GM21526 (cell line): ENCODE results near the gene BPIFB4.

Source experiments
- ATAC-seq: cut with Tn5 transposase; IDR thresholded peaks from one replicate; pipeline ENCODE4 v1.9.1; 2021; ENCODE audit warnings: moderate library complexity; ENCODE audit not compliant: unreplicated experiment, low FRiP score

Gene BPIFB4

DNA sequence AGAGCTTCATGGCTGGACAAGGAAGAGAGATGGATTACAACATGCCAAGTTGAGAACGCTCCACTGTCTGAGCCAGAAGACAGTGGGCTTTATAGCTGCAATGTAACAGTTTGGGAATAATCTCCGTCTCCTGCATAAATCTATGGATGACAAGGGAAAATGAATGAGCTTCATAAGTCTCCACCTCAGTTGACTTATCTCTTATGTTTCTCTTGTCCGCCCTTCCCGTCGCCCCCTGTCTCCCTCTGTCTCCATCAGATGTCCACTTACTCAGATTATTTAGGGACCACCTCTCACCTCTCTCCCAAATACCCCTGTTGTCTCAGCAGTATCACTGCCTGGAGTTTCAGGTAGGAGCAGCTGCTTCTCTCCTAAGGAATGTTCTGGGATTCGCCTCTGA lies 74.8 kb downstream of the BPIFB4 start:
- ATAC-seq, result no peak

DNA sequence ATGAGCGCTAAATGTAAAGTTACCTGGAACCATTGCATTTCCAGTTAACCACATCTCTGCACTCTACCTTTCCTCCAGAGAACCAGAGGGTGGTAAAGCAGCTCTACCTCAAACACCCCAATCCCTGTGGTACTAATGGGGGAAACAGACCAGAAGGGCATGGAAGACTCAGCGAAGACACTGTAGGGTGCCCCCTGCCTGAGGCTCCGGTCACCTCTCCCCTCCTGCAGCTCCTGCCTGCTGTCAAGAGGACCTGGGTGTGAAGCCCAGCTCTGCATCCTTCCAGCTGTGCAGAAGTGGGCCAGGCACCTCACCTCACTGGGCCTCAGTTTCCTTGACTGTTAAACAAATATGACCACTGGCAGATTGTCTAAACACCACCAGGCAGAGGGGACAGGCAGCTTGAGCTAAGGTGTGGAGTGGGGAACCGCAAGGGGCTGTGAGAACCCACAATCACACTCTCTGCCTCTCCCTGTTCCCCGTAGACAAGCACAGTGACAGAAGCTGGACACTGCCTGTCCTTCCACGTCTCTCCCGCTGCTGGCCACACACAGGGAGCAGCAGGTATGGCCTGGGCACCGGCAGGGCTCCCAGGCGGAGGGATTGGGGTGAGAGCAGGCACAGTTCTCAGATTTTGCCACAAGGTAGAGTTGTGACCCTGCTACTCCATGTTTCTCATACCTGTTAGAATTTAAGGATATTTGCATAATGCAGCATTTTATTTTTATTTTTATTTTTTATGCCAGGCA lies 79.4 kb downstream of the BPIFB4 start:
- no peak for ATAC-seq

DNA sequence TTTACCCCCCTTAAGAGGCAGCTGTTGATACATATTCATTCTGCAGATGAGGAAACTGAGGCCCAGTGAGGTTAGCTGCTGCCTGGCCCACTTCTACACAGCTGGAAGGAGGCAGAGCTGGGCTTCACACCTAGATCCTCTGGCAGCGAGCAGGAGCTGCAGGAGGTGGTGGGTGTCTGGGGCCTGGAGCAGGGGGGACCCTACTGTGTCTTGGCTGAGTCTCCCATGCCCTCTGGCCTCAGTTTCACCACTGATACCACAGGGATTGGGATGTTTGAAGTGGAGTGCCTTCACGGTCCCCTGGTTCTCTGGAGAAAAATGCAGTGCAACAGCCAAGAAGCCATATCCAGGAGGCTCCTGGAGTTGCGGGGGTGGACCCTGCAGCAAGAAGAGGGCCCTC lies 80.3 kb downstream of the BPIFB4 start:
- ATAC-seq, result no peak

DNA sequence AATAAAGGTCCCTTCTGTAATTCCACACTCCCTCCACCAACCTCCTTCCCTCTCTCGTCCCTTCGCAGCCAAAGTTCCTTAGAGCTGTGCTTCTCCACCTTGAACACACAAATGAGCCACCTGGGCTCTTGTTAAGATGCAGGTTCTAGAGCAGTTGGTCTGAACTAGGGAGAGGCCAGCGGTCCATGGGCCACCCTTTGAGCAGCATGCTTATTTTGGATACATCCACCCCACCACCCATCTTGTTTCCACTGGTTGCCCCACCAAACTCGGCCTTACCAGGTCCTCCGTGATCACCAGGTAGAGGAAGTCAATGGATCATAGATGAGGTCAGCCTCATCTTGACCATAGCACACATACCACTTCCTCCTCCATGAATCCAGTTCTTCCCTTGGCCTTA lies 81.2 kb downstream of the BPIFB4 start:
- no peak for ATAC-seq
